K562 (cell line): ENCODE data around the gene EPHA2. TPM values are rescaled to one million over a fixed set of nuclear protein-coding genes. Genes with fewer than 3 reads are reported as not detected.

ENCODE experiments used
- BCLAF1 ChIP-seq, 2 experiments: fragments of 450-650 bp in 1 of 2; IDR thresholded peaks; 2 replicates each; pipeline ENCODE4 v1.6.1; 2011 to 2017; ENCODE audit warnings: low read depth in 2 of 2, antibody characterized with exemption in 1 of 2, borderline replicate concordance in 1 of 2, low read length in 1 of 2, mild to moderate bottlenecking in 1 of 2, mixed read lengths in 1 of 2; ENCODE audit not compliant: control insufficient read depth in 1 of 2
- CHAMP1 ChIP-seq: fragments of 450-650 bp; IDR thresholded peaks from 2 replicates; pipeline ENCODE4 v1.6.1; 2016; ENCODE audit warnings: mild to moderate bottlenecking
- EP300 ChIP-seq: IDR thresholded peaks from 2 replicates; pipeline ENCODE4 v1.6.1; 2012; ENCODE audit warnings: low read length, improper control_type of control experiment
- GABPB2 ChIP-seq: fragments of 250-450 bp; sonication (Bioruptor Pico); conservative IDR thresholded peaks from 2 replicates; pipeline ENCODE4 v1.5.1; 2021; ENCODE audit warnings: mild to moderate bottlenecking
- HNRNPK ChIP-seq: fragments of 200-400 bp; formaldehyde crosslinking; IDR thresholded peaks from one replicate; pipeline ENCODE4 v1.6.1; 2018; ENCODE audit warnings: mild to moderate bottlenecking, low read depth, low read length; ENCODE audit not compliant: poor library complexity, severe bottlenecking
- LEF1 ChIP-seq: fragments of 450-650 bp; IDR thresholded peaks from 2 replicates; pipeline ENCODE4 v1.6.1; 2016; ENCODE audit warnings: mild to moderate bottlenecking
- MTA2 ChIP-seq: fragments of 450-650 bp; IDR thresholded peaks from 2 replicates; pipeline ENCODE4 v1.6.1; 2016; ENCODE audit warnings: low read depth
- NFATC3 ChIP-seq: fragments of 450-650 bp; IDR thresholded peaks from 2 replicates; pipeline ENCODE4 v1.6.1; 2017; ENCODE audit warnings: mild to moderate bottlenecking
- USF2 ChIP-seq: sonication (generic); formaldehyde crosslinking; IDR thresholded peaks from 2 replicates; pipeline ENCODE4 v1.5.0; 2020; ENCODE audit warnings: missing genetic modification reagents
- ZBTB33 ChIP-seq: sonication (generic); formaldehyde crosslinking; IDR thresholded peaks from 2 replicates; pipeline ENCODE4 v1.8.1; 2023; ENCODE audit warnings: mild to moderate bottlenecking, missing genetic modification reagents
- ZFP30 ChIP-seq: fragments of 250-450 bp; sonication (Bioruptor Pico); IDR thresholded peaks from 2 replicates; pipeline ENCODE4 v1.8.0; 2022; ENCODE audit warnings: moderate library complexity, mild to moderate bottlenecking, inconsistent platforms, borderline replicate concordance
- ZHX1 ChIP-seq: fragments of 150-350 bp; conservative IDR thresholded peaks from 2 replicates; pipeline ENCODE4 v1.6.1; 2014; ENCODE audit warnings: low read length
- ZNF639 ChIP-seq, 2 experiments: fragments of 200-800 bp in 1 of 2; sonication (Bioruptor generic) in 1 of 2; sonication (generic) in 1 of 2; formaldehyde crosslinking in 1 of 2; IDR thresholded peaks in 1 of 2; conservative IDR thresholded peaks in 1 of 2; 2 replicates each; pipeline versions ENCODE4 v1.5.0 to v1.6.1; 2016 to 2020; ENCODE audit warnings: missing compliant biosample characterization in 1 of 2, missing genetic modification characterization in 1 of 2, missing genetic modification reagents in 1 of 2
- polyA plus RNA-seq, 8 experiments: library from polyadenylated mRNA; depleted of rRNA in 4 of 8; stranded (reverse) in 5 of 8; unstranded in 3 of 8; fragments of >200 nt; fragmentation: Nextera tagmentation in 2 of 8; fragmentation: Illumina TruSeq in 1 of 8; extraction: Ambion mirVana in 2 of 8; extraction: Trizol in 1 of 8; gene quantifications; 2 replicates each; pipeline versions ENCODE4 v1.2.1 to v1.2.3, GENCODE V29; 2011 to 2014; ENCODE audit warnings: inconsistent platforms in 1 of 8, missing spikeins in 1 of 8
- total RNA-seq, 7 experiments: library from RNA; depleted of rRNA in 6 of 7; stranded (reverse); fragments of >200 nt in 6 of 7; fragmentation: Illumina TruSeq in 2 of 7; extraction: Trizol in 2 of 7; gene quantifications; 2 replicates each; pipeline versions ENCODE4 v1.2.1 to v1.2.3, GENCODE V29; 2011 to 2021; ENCODE audit warnings: low replicate concordance in 1 of 7

Gene EPHA2
- total and polyA plus RNA-seq, 9 of the 15 experiments (the other 6 are each of a cell fraction or from before 2014, with no cell fraction given): 0.04 to 0.40 (median 0.07) TPM; not detected in 4

- TF ChIP-seq BCLAF1 (IDR thresholded peaks at IDR 0.05; ENCODE audit: borderline replicate concordance in 1 of 2, control insufficient read depth in 1 of 2, low read depth in 2 of 2, low read length in 1 of 2) (no peak), GABPB2 (CRISPR knock-in tag) (no peak), ZHX1 (no peak), ZNF639 (CRISPR knock-in tag; conservative IDR thresholded peaks at IDR 0.05 in 1 of 2, IDR thresholded peaks at IDR 0.05 in 1 of 2) (no peak), NFATC3 (no peak), MTA2 (peak; percentile 69), LEF1 (peak; percentile 98), CHAMP1 (no peak), USF2 (CRISPR knock-in tag) (no peak), HNRNPK (no peak), ZFP30 (no peak), EP300 (peak; percentile 86), ZBTB33 (CRISPR knock-in tag) (no peak)
Measured at GRCh38 chr1:16143566-16144324, 12.1 kb downstream of the EPHA2 start (continued).
